Mucosa of gallbladder (tissue), 1 donor: ENCODE results near the gene ZNF117. TPM values are rescaled to one million over a fixed set of nuclear protein-coding genes. Genes with fewer than 3 reads are reported as not detected.
"Not testable (repeated sequence)": the region's sequence is repeated elsewhere in the genome, so short reads cannot be mapped to it uniquely, and the experiment has no call there.

ENCODE experiments used
- DNase-seq: peaks from one replicate; pipeline ENCODE4 v3.0.0-alpha.2; 2020; ENCODE audit warnings: low spot score
- total RNA-seq: library from RNA; stranded (reverse); gene quantifications from one replicate; pipeline ENCODE4 v1.2.1, GENCODE V29; 2021
- donor health status: DM: no; HTN: no; CAD: no.

The ZNF117 gene
- total RNA-seq, 1 donor from 2014 or later = 31.6 TPM

DNA sequence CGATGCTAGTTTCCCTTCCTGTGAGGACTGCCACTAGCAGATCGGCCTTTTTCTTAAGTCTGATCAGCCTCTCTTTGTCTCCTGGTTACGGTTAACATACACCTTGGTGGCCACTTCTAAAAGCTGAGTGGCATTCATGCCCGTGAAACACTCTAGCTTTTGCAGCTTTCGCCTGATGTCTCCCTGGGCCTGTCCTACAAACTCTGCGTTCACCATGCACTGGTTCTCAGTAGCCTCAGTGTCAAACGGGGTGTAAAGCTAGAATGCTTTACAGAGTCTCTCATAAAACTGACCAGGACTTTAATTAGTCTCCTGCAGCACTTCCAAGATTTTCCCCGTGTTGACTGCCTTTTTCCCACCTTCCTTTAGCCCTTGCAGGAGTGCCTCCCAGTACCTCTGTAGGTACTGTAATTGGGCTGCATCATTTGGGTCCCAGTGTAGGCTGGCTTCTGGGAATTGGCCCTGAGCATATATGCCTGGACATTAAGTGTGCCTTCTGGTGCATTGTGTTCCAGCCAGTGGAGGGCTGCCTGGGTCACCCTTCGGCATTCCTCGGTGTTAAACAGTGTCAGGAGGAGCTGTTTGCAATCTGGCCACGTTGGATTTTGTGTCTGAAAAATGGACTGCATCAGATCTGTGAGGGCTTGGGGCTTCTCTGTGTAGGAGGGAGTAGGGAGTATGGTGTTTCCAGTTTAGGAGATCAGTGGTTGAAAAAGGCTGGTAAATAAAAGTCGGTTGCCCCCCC is 6.5 kb upstream of the ZNF117 start:
- DNase-seq = no peak

DNA sequence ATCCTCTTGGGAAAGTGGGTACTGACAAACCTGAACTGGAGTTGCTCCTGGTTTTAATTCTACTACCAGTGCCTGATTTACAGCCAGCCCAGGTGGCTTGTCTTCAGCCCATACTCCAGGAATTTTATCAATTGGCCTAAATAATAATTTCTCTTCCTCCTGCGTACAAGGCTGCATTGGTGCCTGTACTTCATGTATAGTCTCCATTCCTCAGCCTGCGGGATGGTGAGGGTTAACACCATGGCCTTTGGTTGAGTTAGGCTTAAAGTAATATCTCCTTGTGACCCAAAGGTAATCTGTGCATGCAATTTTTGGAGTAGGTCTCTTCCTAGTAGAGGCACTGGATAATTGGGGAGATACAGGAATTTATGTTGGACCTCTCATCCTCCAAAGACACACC is 5.5 kb upstream of the ZNF117 start:
- no peak for DNase-seq

DNA sequence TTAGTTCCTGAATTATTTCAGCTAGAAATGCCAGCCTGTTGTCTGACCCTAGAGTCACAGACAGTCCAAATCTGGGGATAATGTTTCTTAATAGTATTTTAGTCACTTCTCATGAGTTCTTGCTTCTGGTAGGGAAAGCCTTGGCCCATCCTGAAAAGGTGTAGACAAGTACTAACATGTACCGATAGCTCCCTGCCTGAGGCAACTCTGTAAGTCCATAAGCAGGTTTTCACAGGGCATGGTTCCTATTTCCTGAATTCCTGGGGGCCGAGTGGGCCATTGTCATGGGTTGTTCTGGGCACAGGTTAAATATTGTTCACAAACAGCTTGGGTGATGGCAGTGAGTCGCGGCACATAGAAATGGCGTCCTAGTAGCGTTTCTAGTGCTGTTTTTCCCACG is 3.1 kb upstream of the ZNF117 start:
- DNase-seq = no peak

DNA sequence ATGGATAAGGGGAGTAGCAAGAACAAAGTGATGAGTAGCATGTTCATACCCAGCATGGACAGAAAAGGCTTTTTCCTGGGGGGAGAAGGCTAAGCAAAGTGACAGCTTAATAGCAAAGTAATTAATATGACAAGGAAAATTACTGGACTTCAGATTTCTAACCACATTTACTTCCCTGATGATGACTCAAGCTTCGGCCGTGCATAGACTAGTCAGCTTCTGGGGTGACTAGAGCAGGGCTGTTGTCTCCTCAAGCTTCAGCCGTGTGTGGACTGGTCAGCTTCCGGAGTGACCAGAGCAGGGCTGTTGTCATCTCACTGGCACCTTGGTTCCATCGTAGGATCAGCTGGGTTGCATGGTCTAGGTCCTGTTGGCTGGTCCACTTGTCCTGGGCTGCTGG is 2.1 kb upstream of the ZNF117 start:
- DNase-seq = no peak

DNA sequence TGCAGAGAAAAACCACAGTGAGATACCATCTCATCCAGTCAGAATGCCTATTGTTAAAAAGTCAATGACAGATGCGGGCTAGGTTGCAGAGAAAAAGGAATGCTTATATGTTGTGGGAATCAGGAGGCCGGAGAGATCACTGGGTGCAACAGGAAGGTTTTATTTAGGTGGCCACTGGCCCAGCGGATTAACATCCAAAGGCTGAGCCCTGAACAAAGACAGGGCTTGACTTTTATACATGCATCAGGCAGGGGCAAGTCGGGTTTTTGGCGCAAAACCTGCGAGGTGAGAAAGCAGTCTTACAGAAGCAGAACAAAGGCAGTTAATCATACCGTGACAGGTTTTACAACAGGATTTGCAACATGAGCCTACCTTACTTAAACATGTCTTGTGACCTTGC is 620 bp downstream of the ZNF117 start:
- no peak for DNase-seq

DNA sequence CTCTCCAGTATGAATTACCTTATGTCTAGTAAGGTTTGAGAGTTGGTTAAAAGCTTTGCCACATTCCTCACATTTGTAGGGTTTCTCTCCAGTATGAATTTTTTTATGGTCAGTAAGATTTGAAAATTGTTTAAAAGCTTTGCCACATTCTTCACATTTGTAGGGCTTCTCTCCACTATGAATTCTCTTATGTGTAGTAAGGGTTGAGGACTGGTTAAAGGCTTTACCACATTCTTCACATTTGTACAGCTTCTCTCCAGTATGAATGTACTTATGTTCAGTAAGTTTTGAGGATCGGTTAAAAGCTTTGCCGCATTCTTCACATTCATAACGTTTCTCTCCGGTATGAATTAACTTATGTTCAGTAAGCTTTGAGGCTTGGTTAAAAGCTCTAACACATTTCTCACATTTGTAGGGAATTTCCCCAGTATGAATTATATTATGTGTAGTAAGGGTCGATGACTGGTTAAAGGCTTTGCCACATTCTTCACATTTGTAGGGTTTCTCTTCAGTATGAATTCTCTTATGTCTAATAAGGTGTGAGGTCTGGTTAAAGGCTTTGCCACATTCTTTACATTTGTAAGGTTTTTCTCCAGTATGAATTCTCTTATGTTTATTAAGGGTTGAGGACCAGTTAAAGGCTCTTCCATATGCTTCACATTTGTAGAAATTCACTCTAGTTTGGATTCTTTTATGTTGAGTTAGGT is 12.2 kb downstream of the ZNF117 start:
- no peak for DNase-seq

DNA sequence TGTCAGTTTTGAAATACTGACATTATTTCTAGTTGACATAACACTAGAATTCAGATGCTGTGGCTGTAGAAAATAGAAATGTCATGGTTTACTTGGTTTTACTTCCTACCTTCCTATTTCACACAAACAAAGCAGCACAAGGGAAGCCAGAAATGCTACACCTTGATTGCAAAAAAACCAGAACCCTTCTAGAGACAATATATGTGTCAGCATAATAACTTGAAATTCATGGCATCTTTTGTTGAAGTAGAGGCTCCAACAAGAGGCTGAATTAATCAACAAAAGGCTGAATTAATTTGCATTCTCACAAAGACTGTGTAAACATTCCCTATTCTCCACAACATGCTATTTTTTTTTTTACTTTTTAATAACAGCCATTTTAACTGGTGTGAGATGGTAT is 25.2 kb downstream of the ZNF117 start:
- DNase-seq = no peak

DNA sequence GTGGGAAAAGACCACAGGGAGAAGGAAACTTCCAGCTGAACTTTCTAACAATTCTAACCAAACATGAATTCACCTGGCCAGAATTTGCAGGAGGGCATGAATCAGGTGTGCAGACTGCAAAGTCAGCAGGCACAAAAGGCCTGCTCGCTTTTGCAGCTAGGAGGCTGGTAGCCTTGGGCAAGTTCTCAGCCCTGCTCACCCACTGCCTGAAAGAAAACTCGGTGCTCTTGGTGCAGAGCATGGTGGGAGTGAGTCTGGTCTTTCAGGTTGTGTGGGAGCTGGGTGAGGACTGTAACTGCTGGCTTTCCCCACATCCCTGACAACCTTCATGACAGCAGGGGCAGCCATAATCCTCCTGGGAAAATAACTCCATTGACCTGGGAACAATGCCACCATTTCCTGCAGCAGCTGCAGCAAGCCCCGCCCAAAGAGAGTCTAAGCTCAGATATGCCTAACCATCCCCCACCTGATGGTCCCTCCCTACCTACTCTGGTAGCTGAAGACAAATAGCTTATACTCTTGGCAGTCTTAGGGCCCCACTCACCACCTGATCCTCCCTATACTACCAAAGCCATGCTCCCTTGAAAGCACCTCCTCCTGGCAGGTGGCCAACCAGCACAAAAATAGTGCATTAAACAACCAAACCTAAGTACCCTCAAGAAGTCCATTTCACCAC is 31.6 kb downstream of the ZNF117 start:
- DNase-seq = no peak

DNA sequence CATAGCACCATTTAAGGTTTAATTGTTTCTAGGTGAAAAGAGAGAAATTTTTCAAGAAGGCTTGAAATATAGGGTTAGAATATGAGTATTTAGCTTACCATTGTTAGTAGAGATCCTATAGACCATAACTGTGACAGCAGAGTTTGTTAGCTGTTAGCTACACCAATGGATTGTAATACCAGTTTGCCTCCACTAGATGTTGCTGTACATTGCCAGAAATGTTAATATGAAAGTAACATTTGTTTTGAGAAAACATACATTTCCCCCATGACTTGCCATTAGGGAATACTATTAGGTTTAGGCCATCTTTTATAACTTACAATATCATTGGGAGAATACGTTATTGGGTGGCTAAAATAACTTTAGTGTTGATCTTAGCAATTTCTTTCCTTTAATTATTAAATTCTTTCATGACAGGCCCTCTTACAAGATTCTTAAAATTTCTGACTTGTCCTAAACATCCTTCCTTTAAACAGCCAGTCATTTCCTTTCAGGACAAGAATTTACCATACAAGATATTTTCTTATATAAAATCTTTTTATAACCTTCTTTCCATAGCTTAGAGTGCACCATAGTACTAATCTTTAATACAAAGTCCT is 39.5 kb downstream of the ZNF117 start:
- DNase-seq = no peak

DNA sequence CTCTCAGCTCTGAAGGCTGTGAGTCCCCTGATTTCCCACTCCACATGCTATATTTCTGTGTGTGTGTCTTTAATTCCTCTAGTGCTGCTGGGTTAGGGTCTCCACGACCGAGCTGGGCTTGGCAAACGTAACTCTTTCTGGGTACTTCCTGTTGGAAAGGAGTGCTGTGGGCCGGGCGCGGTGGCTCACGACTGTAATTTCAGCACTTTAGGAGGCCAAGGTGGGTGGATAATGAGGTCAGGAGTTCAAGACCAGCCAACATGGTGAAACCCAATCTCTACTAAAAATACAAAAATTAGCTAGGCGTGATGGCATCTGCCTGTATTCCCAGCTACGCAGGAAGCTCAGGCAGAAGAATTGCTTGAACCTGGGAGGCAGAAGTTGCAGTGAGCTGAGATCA is 40.2 kb downstream of the ZNF117 start:
- DNase-seq = not testable (repeated sequence)

DNA sequence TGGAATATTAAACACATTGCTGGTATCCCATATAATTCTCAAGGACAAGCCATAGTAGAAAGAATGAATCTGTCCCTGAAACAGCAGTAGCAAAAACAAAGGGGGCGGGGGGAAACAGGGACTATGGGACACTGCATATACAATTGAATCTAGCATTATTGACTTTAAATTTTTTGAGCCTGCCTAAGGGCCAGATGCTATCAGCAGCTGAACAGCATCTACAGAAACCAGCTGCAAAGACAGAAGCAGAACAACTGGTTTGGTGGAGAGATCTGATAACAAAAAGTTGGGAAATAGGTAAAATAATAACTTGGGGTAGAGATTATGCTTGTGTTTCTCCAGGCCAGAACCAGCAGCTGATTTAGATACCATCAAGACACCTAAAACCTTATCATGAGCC is 42.1 kb downstream of the ZNF117 start:
- DNase-seq = not testable (repeated sequence)

DNA sequence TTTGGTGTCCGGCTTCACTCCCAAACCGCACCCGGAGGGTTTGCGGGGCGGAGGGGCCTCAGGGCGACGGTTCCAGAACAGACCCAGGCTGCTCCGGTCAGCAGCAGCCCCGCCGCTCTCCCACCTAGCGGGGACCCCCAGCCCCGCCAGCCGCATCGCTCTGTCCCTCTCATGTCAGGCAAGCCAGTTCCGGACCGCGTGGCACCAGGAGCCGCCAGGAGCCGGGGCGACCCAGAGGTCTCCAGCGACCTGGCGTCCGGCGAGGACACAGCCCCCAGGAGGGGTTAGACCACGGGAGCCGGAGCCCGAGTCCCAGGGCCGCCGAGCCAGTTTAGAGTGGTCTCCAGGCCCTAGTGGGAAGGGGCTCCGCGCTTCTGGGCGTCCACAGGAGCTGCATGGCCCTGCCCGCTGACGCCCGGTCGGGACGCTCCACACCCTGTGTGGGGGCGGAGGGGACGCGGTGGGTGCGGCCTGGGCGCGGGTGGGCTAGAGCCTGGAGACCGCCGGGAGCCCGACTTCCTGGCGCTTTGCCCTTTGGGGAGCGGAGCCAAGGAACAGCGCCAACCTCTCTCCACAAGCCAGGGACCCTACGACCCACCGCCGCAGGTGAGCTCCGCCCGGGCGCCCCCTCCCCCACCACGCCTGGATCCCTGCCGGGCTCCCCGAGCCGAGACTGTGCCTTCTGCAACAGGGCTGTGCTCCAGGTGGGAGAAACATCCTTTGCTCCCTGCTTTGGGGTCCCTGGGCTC is 43.4 kb downstream of the ZNF117 start:
- DNase-seq = no peak

DNA sequence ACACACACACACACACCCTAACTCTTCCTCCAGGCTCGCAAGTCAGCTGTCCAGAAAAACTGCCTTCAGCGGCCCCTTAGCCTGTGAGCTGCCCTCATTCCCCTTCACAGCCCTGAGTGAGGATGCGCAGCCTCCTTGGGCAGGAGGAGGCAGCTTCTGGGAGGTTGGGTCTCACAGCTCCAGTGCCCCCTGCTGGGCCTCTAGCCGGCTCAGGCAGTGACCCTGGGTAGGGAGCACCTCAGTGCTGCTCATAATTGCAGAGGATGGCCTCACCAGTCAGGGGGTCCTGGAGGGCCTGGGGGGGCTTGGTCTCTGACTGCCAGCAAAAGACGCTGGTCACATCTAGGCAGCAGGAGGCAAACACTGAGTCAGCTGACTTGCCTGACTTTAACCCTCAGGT is 44.1 kb downstream of the ZNF117 start:
- DNase-seq = no peak

DNA sequence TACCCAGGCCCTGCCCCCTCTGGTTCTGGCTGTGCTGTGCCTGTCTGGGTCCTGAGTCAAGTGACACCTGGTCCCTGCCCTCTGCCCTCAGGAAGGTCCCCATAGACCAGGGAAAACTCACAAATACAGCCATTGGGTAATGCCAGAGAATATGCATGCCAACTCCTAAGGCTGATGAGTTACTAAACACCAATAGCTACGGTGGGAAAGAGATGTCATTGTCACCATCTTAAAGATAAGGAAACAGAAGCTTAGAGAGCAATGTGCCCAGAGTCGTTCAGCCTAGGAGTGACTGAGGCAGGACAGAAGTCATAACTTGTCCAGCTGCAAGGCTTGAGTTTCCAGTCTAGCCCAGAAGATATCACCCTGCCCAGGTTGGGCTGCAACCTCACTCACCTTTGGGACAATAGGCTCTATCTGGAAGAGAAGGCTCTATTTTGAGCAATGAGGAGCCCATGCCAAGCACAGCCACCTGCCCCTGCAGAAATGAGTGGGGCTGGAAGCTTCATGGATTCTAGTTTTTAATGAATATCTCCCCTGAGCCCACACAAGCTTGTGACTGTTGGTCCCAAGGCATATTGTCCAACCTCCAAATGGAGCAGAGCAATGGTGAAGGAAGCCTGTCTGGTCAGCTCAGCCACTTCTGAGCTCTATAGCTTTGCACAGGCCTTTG is 45.2 kb downstream of the ZNF117 start:
- no peak for DNase-seq

DNA sequence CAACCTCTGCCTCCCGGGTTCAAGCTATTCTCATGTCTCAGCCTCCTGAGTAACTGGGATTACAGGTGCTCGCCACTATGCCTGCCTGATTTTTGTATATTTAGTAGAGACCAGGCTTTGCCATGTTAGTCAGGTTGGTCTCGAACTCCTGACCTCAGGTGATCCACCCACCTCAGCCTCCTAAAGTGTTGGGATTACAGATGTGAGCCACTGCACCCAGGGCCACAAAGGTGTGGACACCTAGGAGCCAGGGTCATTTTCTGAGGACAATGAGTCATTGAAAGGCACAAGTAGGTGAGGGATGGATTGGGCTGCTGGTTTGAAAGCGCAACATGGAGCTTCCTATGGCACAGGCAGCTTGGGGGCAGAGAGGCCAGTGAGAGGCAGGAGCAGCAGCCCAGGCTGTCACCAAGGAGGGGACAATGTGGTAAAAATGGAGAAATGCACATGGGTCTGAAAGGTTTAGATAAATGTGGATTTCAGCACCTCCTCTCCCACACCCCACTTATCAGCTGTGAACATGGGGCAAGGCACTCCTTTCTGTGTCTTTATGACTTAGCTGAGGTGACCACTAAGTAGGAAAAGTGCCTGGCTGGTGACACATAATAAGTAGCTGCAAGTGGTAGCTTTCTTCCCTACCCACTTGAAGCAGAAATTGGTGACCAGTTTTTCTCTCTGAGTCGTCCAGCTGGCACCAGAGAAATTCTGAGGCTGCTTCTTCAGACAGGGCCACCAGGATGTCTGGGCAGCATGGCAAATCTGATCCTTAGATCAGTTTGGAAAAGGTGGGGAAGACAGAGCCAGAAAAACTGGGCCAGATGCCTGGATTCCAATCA is 46.0 kb downstream of the ZNF117 start:
- DNase-seq = not testable (repeated sequence)

DNA sequence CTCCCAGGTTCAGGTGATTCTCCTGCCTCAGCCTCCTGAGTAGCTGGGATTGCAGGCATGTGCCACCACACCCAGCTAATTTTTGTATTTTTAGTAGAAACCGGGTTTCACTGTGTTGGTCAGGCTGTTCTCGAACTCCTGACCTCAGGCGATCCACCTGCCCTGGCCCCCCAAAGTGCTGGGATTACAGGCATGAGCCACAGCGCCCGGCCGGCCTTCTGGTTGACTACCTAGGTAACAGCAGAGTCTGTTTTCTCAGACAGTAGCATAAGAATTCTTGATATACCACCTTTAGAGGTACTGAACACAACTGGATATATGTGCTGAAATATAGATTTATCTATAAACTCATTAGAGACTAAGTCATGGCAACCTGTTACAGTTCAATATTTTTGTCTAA is 50.8 kb downstream of the ZNF117 start:
- DNase-seq = not testable (repeated sequence)

DNA sequence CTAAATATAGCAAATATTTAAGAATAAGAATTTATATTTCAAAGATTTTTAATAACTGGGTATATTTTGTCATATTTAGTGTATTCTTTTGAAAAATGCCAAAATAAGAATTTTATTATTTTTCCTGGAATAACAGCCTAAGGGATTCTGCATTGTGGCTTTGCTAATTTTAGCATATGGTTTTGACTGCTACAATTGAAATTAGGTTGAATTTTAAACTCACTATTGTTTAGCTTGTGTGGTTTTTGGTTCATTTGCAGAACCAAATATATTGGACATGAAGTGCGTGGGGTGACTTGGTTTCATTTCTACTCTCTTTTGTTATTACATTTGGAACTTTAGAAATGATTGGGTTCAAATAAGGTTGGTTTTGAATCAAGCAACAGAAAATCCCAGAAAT is 52.3 kb downstream of the ZNF117 start:
- no peak for DNase-seq

DNA sequence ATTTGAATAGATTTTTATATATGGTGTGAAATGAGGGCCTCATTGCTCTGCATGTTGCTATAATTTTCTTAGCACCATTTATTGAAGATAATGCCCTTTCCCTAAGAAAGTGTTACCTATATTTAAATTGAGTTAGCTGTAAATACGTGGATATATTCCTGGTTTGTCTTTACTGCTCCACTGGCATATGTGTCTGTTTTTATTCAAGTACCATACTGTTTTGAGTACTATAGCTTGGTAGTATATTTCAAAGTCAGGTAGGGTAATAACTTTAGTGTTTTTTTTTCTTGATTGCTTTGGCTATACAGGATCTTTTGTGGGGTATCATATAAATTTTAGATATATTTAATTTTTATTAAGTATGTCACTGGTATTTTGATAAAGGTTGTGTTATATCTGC is 56.4 kb downstream of the ZNF117 start:
- DNase-seq = no peak

DNA sequence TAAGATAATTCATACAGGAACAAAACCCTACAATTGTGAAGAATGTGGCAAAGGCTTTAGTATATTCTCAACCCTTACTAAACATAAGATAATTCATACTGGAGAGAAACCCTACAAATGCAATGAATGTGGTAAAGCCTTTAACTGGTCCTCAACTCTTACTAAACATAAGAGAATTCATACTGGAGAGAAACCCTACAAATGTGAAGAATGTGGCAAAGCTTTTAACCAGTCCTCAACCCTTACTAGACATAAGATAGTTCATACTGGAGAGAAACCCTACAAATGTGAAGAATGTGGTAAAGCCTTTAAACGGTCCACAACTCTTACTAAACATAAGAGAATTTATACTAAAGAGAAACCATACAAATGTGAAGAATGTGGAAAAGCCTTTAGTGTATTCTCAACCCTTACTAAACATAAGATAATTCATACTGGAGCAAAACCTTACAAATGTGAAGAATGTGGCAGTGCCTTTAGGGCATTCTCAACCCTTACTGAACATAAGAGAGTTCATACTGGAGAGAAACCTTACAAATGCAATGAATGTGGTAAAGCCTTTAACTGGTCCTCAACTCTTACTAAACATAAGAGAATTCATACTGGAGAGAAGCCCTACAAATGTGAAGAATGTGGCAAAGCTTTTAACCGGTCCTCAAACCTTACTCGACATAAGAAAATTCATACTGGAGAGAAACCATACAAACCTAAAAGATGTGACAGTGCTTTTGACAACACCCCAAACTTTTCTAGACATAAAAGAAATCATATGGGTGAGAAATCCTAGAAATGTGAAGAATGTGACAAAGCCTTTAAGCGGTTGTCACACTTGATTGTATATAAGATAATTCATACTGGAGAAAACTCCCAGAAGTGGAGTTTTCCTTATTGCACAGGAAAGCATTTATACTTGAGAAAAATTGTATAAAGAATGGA is 62.3 kb downstream of the ZNF117 start:
- DNase-seq = not testable (repeated sequence)
